GM21526 (cell line): Measurements from ENCODE around the gene TMEM140.
"Not testable (repeated sequence)": the region's sequence is repeated elsewhere in the genome, so short reads cannot be mapped to it uniquely, and the experiment has no call there.

ENCODE experiments used
- ATAC-seq: cut with Tn5 transposase; IDR thresholded peaks from one replicate; pipeline ENCODE4 v1.9.1; 2021; ENCODE audit warnings: moderate library complexity; ENCODE audit not compliant: unreplicated experiment, low FRiP score

The TMEM140 gene

GRCh38 chr7:135171581-135172291 is 23.9 kb downstream of the TMEM140 start:
- ATAC-seq = not testable (repeated sequence)

DNA sequence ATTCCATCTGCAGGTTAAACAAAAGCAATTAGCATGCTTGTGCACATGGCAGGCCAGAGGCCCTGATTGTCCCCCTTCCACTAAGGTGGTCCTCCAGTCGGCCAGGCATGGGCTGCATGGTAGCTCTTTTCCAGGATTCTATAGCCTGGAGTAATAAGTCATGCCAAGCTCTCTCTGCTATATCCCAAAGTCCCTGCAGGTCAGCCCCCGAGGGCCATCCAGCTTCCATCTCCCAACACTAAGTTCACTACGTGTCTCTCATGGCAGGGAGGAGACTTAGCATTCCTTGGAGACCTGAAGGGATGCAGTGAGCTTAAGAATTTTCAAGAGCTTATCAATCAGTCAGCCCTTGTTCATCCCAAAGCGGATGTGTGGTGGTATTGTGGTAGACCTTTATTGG is 26.0 kb downstream of the TMEM140 start:
- not testable (repeated sequence) for ATAC-seq

GRCh38 chr7:135174941-135175340 is 27.1 kb downstream of the TMEM140 start:
- no peak for ATAC-seq

GRCh38 chr7:135175931-135176330 is 28.1 kb downstream of the TMEM140 start:
- ATAC-seq = no peak

DNA sequence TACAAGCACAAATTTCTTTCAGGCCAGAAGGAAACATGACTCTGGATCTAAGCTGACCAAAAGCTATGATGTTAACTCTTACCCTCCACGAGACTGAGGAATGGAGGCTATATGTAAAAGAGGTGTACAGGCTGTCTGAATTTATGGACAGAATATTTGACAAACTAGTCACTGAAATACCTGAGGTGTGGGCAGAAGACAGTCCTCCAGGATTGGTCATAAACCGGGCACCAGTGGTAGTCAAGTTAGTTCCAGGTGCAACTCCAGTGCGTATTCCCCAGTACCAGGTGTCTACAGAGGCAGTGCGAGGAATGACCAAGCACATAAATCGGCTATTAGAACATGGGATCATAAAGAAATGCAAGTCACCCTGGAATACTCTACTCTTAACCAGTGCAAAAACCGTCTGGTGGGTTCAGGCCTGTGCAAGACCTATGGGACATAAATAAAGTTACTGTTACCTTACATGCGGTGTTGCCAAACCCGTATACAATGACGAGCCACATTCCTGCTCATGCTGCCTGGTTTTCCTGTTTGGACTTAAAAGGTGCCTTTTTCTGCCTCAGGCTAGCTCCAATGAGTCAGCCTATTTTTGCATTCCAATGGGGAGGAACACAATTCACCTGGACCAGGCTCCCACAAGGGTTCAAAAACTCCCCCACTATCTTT is 29.3 kb downstream of the TMEM140 start:
- no peak for ATAC-seq

GRCh38 chr7:135178364-135178763 is 30.5 kb downstream of the TMEM140 start:
- no peak for ATAC-seq

GRCh38 chr7:135179321-135179925 is 31.6 kb downstream of the TMEM140 start:
- ATAC-seq = no peak

DNA sequence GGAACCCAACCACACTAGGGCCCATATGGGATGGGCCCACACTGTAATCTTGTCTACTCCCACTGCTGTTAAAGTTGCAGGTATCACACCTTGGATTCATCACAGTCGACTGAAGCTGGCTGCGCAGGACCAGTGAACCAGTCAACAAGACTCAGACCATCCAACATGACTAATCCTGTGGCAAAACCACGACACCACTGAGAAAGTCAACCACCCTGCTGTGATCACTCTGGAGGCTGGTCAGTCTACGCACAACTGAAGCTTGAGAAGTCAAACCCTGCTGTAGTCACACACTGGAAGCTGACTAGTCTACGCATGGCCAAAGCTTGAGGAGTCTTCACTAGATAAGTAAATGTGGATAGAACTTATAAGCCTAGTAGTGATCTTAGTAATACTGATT is 32.2 kb downstream of the TMEM140 start:
- ATAC-seq = no peak

DNA sequence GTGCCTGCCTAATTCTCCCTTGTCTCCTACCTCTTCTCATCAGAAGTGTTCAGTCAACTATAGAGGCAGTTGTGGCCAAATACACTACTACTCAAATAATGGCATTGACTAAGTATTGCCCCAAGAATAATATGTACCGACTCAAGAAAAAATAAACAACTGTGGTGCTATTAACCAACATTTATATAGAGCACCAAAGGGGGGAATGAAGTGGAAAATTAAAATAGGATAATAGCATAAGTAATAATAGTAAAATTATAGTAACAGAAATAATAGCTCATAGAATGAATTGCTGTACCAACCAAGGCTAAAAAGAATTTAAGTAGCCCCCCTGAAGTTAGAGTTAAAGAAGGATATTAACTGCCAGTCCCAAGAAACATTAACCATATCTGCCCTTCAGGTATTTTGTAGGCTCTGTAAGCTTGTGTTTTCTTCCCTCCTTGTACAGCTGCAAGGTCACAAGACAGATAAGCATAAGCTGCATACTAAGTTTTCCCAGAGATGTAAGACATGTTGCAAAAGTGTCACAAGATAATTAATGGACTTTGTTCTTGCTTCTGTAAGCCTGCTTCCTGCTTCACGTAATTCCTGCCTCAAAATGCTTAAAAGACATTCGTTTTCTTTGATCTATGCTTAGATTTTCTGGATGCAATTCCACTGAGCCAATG is 33.5 kb downstream of the TMEM140 start:
- no peak for ATAC-seq

DNA sequence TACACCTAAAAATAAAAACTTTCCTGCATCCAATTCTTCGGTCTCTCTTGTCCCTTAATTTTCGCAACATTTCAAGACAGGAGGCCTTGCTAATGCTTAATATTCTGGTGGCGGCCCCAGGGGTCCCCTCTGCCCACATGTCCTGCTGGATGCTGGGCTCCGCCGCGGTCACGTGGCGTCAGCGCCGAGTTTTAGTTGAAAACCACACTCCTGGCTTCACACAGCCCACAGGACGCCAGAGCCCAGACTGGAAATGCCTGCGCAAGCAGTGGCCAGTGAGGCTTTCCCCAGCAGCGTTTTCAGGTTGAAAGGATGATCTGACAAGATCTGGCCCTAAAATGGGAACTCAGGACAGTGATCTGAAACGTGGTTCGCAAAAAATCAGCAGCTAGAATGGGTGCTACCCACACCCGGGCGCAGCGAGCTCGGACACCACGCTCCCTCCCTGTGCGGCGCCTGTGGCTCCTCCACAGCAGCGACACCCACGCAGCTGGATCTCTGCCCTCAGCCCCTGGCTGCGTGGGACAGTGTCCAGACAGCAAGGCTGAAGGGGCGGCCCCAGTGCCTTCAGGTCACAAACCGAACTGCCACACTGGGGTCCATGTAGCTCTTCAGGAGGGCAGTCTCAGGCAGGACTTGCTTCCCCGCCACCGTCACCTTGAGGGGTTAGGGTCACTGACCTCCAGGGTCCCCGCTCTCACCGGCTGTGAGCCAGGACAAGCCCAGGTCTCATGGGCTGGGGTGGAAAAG is 34.2 kb downstream of the TMEM140 start:
- ATAC-seq = no peak

GRCh38 chr7:135183478-135183877 is 35.6 kb downstream of the TMEM140 start:
- no peak for ATAC-seq

GRCh38 chr7:135184254-135184841 is 36.5 kb downstream of the TMEM140 start:
- ATAC-seq = no peak

DNA sequence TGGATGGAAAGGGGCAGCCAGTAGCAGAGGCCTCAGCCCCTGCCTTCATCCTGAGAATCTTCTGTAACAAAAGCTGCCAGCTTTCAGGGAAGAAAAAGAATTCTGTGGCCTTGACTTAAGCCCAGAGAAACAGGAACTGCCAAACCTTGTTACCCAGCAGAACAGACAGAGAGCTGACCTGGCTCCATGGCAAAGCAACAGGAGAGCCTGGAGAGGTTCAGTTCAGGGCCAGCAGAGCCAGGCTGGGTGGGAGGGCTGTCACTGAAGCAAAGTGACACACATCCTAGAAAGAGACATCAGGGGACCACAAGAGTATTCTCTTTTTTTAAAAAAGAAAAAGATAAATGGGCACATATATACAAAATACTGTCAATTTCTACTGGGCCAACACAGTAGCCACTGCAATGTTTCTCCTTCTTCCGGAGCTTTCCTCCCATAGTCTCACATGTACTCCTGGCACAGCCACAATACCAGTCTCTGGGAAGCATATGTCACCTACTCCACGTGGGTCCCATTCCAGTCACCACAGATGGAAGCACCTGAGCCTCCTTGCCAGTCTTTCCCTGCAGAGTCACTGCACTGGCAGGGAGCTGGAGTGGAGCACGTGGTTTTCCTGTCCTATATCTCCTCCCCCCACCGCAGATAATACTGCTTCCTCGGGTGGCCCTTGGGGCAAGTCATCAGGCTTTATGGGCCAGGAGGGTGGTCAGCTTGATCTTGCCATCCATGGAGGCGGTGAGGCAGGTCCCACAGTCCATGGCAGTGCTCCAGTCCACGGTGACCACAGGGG is 37.8 kb downstream of the TMEM140 start:
- ATAC-seq = no peak

- no peak for ATAC-seq
Measured at GRCh38 chr7:135186261-135186540, 38.3 kb downstream of the TMEM140 start.

GRCh38 chr7:135186841-135187253 is 39.0 kb downstream of the TMEM140 start:
- peak; percentile 46 for ATAC-seq

DNA sequence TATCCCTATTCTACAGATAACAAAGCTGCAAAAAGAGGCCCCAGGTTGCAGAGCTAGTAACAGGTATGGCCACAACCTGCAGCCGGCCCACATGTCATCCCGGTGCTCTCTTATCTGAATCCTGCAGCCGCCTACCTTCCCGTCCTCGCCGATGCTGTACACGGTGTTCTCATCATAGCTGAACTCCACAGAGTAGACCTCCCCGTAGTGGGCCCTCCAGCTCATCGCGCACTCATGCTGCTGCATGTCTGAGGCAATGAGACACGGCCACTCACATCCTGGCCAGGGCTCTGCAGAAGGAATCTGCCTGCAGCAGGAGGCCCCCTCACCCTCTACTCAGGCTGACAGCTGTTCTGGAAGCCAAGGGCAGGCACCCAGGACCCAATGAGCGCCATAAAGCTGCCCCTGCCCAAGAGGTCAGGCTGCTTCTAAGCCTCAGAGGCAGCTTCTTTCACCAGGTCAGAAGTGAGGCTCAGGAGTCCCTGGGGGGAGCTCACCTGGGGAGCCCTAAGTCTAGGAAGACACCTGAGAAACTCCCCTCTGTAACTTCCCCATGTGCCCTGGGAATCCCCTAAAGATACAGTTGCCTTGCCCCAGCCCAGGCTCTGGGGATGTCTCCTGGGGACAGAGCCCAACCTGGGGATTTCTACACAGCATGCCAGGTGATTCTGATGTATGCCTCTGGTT is 40.6 kb downstream of the TMEM140 start:
- ATAC-seq = no peak

GRCh38 chr7:135189221-135189662 is 41.4 kb downstream of the TMEM140 start:
- ATAC-seq = no peak

DNA sequence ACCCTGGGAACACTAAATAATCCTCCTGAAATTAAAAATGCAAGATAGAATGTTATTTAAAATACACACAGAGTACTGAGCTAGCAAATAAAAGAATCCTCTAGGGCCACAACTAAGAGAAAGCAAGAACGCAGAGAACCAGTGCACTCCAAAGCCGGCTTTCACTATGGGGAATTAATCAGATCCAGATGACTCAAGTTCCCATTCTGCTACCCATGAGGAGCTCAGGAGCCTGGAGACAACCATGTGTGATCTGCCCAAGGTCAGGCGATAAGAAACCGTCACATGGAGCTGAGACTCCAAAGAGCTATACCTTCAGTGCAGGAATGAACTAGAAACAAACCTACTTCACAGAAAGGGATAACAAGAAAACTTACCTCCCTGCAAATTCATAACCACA is 42.1 kb downstream of the TMEM140 start:
- ATAC-seq = no peak

DNA sequence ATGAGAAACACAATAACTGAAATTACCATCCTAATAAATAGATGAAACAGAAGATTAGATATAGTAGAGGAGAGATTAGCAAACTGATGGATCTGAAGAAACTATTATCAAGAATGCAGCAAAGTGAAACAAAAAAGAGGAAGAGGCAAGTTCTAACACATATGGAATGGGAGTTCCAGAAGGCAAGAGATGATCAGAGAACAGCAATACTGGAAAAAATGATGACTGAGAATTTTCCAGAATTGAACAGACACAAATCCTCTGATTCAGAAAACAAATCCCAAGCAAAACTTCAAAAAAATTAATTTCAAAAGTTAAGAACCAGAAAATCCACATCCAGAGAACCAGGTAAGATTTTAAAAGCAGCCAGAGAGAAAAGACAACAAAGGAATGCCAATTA is 42.8 kb downstream of the TMEM140 start:
- no peak for ATAC-seq
